ENCODE measurements around the gene PHLDA1.
"Not testable (repeated sequence)": the region's sequence is repeated elsewhere in the genome, so short reads cannot be mapped to it uniquely, and the experiment has no call there.

Gene PHLDA1

DNA sequence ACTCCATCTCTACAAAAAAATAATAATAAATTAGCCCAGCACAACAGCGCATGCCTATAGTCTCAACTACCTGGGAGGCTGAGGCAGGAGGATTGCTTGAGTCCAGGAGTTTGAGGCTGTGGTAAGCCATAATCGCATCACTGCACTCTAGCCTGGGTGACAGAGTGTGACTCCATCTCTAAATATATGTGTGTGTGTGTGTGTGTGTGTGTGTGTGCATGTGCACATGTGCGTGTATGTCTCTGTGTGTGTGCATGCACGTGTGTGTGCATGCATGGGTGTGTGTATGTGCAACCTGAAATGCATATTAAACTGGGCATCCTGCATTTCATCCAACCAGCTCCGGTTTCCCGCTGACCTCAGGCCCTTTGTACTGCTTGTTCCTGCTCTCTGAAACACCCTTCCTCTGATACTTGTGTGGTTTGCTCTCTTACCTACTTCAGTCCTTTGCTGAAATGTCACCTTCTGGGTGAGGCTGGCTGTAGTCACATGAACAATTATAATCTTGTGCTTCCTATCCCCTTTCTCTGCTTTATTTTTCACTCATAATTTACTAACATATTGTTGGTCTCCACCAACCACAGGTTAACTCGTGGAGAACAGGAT lies 46.9 kb downstream of the PHLDA1 start:
- DNase-seq, result no peak

- DNase-seq, result not testable (repeated sequence)
Measured at GRCh38 chr12:75983851-75984250, 47.7 kb downstream of the PHLDA1 start.

GRCh38 chr12:75982979-75983660 lies 48.5 kb downstream of the PHLDA1 start:
- DNase-seq, result no peak

- no peak for DNase-seq
Measured at GRCh38 chr12:75982169-75982564, 49.4 kb downstream of the PHLDA1 start.

- DNase-seq, result no peak
Measured at GRCh38 chr12:75981247-75982168, 50.1 kb downstream of the PHLDA1 start.

GRCh38 chr12:75979181-75979580 lies 52.4 kb downstream of the PHLDA1 start:
- DNase-seq, result no peak

DNA sequence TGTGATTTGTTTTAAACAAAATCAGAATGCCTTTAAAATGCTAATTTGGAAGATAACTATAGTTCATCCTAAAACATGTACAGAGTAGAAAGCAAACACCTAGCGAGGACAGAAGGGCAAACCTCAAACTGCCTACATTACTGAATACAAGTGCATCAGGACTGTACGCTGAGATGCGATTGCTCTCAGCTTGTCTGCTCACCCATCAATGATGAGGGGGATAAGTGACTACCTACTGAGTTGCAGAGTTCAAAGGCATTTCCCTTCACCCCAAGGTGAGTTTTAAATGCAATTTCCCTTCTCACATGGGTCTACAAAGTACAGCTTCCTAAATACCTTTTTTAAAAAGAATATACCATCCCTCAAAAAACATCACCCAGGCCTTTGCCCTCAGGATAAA lies 52.9 kb downstream of the PHLDA1 start:
- DNase-seq, result no peak

DNA sequence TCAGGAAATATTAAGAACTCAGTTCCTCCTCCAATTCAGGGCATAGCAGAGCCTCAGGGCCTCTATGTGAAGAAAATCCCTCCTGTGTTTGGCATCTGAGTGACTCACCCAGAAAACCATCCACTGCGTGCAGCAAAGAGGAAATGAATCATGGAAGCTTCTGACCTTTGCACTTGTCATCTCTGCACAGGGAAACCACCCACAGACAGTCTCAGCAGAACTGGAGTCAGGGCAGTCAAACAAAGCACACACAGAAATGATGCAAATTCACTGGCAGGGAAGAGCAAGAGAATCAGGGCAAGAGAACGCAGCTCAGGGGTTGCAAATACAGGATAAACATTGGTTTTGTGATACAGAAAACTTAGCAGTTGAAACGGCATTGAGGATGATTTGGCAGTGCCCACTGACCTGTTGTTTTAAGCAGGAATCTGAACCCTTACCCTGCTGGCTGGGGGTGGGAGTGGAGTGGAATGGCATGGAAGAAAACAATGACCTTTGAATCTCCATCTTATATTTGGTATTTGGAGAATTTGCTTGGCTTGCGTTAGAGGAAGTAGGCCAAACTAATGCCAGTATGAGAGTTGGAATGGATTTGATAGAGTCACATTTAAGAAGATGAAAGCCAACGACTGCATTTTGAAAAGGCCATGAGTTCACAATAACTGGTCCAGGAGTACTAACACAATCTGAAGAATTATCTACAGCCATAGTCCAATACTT lies 53.5 kb downstream of the PHLDA1 start:
- DNase-seq, result peak; percentile 57

DNA sequence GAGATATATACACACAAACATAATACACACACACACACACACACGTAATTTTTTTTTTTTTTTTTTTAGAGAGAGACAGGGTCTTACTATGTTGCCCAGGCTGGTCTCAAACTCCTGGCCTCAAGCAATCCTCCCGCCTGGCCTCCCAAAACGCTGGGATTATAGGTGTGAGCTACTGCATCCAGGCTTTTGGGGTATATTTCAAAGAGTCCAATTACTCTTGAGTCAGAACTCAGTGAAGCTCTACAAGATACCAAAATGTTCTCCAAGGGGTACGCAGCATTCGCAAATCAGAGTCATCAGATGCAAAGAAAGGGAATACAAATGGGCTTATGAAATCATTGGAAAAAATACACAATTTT lies 54.0 kb downstream of the PHLDA1 start:
- DNase-seq, result no peak

DNA sequence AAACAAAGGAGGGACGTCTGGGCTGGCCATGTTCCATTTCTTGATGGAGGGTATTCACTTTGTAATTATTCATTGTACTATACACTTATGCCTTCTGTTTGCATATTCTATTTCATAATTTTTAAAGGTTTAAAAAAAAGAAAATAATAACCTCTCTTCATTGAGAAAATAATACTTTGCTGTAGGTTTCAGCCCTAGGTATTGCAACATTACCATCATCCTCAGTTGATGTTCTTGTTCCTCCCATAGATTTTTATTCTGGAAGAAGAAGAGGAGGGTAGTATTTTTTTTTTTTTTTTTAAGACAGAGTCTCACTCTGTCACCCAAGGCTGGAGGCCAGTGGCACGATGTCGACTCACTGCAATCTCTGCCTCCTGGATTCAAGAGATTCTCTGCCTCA lies 54.7 kb downstream of the PHLDA1 start:
- DNase-seq, result no peak

DNA sequence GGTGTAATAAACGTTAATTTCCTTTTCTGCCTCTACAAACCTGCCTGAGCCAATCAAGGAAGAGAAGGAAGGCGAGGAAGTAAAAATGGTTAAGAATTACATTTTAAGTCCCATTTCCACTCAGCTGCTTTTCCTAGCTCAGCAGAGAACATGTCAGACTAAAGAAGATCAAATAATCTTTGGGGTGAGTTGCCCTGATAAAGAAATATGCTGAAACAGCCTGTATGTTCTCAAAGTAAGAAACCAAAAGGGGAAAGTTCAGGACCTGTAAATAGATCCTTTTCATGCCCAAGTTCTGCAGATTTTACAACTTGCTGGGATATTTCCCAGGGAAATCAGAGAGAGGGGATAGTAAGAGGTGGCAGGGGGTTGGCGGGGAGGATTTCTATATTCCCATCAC lies 55.5 kb downstream of the PHLDA1 start:
- no peak for DNase-seq

DNA sequence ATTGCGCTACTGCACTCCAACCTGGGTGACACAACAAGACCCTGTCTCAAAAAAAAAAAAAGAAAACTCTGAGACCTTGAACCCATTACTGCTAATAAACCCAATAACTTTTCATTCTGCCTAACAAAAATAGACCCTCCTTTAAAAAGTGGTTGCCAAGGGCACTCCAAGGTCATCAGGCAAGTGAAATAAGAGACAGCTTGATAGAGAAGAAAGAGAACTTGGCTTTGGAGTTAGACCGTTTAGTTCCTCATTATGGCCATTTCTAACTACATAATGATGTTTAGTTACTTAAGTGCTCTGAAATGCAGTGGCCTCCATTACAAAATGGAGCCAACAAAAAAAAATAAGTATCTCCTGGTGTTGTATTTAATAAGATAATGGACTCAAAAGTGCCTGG lies 55.9 kb downstream of the PHLDA1 start:
- DNase-seq, result no peak

All from KG1 (cell line).